Gastroesophageal sphincter (tissue), 4 donors: Measurements from ENCODE around the gene SZT2. TPM values are rescaled to one million over a fixed set of nuclear protein-coding genes. Genes with fewer than 3 reads are reported as not detected.

Experiments used
- ATAC-seq: fragments of 150-250 bp; one replicate; pipeline ENCODE4 v1.9.1; 2016; ENCODE audit warnings: mild to moderate bottlenecking, moderate library complexity
- H3K27ac ChIP-seq, 4 donors: fragments of 200-600 bp; sonication (generic) in 3 of 4; 1 replicate in 3 of 4; 2 replicates in 1 of 4; pipeline ENCODE4 v1.5.1; 2016 to 2019
- H3K27me3 ChIP-seq: fragments of 200-600 bp; sonication (generic); one replicate; pipeline ENCODE4 v1.5.1; 2019
- H3K36me3 ChIP-seq, 2 donors: fragments of 200-600 bp; sonication (generic); one replicate each; pipeline ENCODE4 v1.5.1; 2019; ENCODE audit warnings: control low read depth in 1 of 2
- H3K4me1 ChIP-seq, 3 donors: fragments of 200-600 bp; sonication (generic); 1 replicate in 2 of 3; 2 replicates in 1 of 3; pipeline ENCODE4 v1.5.1; 2016 to 2019; ENCODE audit warnings: control low read depth in 2 of 3
- H3K4me3 ChIP-seq, 2 donors: fragments of 200-600 bp; sonication (generic); one replicate each; pipeline ENCODE4 v1.5.1; 2019; ENCODE audit warnings: mild to moderate bottlenecking in 1 of 2, moderate library complexity in 1 of 2
- H3K9me3 ChIP-seq, 3 donors: fragments of 200-600 bp; sonication (generic); one replicate each; pipeline ENCODE4 v1.5.1; 2017 to 2019; ENCODE audit warnings: control low read depth in 2 of 3
- CTCF ChIP-seq, 4 experiments: fragments of 200-600 bp in 2 of 4; fragments of 450-650 bp in 2 of 4; sonication (generic) in 1 of 4; IDR thresholded peaks; one replicate each; pipeline ENCODE4 v1.5.1; 2017 to 2019; ENCODE audit warnings: antibody characterized with exemption in 4 of 4, mild to moderate bottlenecking in 2 of 4, moderate library complexity in 2 of 4
- EP300 ChIP-seq: sonication (generic); formaldehyde crosslinking; IDR thresholded peaks from one replicate; pipeline ENCODE4 v1.6.1; 2017; ENCODE audit warnings: antibody characterized with exemption, mild to moderate bottlenecking
- POLR2A ChIP-seq, 2 donors: fragments of 450-650 bp; IDR thresholded peaks; one replicate each; pipeline ENCODE4 v1.6.1; 2017; ENCODE audit warnings: antibody characterized with exemption in 2 of 2, mild to moderate bottlenecking in 2 of 2, moderate library complexity in 1 of 2
- POLR2AphosphoS5 ChIP-seq: sonication (generic); formaldehyde crosslinking; IDR thresholded peaks from one replicate; pipeline ENCODE4 v1.6.1; 2017; ENCODE audit warnings: antibody characterized with exemption
- WGBS, 2 donors: methylation state at CpG; one replicate each; pipeline ENCODE4 v1.1.5; 2018; ENCODE audit warnings: low coverage in 1 of 2; 5-methylcytosine and 5-hydroxymethylcytosine counted together
- total RNA-seq, 4 donors: library from RNA; depleted of rRNA; stranded (reverse); fragments of >200 nt; gene quantifications; one replicate each; pipeline ENCODE4 v1.1.0, GENCODE V29; 2016

The SZT2 gene
- total RNA-seq, 4 donors from 2014 or later, result 13.1 to 40.0 (median 35.1) TPM

DNA sequence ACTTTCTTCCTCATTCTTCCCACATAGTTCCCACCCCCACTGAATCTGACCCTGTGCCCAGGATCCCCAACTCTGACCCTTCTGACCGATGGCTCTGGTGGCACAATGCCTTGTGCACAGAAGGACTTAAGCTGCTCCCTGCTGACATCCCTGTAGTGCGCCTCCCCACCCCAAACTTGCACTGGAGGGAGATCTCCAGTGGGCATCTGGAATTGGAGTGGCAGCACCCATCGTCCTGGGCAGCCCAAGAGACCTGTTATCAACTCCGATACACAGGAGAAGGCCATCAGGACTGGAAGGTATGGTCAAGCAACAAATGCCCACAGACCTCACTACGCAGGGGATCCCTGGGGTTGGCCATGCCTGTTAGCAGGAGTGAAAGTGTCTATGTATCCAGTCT, 43.1 kb upstream of the SZT2 start:
- ATAC-seq, result no peak
- Histone ChIP-seq H3K9me3 (no peaks in the 10 kb centered on the region), H3K4me3 (no peak overlapping the region), H3K27me3 (no peaks in the 10 kb centered on the region), H3K4me1 (peaks cover 0 to 25% (median 0%) of the 10 kb centered on the region in 3 donors), H3K27ac (no peak overlapping the region), H3K36me3 (no peaks in the 10 kb centered on the region)
- TF ChIP-seq EP300 (no peak), POLR2AphosphoS5 (no peak), POLR2A (IDR thresholded peaks at IDR 0.05) (no peak), CTCF (IDR thresholded peaks at IDR 0.05) (no peak)
- 87 to 89% methylated on average over 3 to 5 of the region's 5 CpGs for WGBS, 2 donors

DNA sequence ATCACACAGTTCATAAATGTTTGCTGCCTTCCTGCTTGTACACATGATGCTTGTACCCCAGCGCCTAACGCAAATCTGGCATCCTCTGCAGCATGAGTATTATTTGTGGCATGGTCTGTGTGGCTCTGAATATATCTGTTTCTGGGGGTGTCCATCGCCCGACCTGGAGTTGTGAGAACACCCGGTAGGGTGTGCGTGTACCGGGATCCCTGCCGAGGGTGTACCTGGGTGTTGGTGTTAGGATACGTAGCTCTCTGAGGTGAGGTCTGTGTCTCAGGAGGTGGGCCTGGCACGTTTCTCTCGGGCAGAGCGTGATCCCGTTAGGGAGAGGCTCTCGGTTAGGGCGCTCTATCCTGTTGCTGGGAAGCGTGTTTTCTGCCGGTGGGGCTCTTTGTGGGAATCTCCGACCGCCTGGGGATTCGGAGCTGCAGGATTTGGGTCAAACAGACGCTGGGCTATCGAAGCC, 41.3 kb upstream of the SZT2 start:
- WGBS, 2 donors, result 29 to 41% methylated on average over 1 to 2 of the region's 22 CpGs
- Histone ChIP-seq H3K27me3 (no peaks in the 10 kb centered on the region), H3K27ac (peak overlapping the region; percentile 19 to 94 (median 89)), H3K4me3 (peak overlapping the region; percentile 16 to 62), H3K36me3 (no peaks in the 10 kb centered on the region), H3K4me1 (peaks cover 0 to 25% (median 0%) of the 10 kb centered on the region in 3 donors), H3K9me3 (no peaks in the 10 kb centered on the region)
- TF ChIP-seq POLR2AphosphoS5 (no peak), EP300 (no peak), POLR2A (IDR thresholded peaks at IDR 0.05) (no peak), CTCF (IDR thresholded peaks at IDR 0.05) (no peak)
- peak; percentile 23 for ATAC-seq

DNA sequence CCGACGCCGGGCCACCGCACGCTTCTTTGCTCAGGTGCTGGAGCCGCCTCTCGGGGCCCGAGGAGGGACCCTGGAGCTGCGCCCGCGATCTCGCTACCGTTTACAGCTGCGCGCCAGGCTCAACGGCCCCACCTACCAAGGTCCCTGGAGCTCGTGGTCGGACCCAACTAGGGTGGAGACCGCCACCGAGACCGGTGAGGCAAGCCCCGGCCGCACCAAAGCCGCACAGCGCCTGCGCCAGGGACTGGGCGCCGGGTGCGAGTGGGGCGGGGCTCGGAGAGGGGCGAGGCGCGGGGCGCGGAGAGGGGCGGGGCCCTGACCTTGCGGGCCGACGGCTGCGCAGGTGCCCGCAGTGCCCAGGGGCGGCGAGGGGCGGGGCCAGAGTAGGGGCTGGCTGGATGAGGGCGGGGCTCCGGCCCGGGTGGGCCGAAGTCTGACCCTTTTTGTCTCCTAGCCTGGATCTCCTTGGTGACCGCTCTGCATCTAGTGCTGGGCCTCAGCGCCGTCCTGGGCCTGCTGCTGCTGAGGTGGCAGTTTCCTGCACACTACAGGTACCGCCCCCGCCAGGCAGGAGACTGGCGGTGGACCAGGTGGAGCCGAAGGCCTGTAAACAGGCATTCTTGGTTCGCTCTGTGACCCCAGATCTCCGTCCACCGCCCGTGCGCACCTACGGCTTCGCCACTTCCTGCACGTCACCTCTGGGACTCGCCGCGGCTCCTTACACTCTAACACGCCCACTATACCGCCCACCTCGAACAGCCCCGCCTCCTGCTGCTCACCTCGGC, 40.7 kb upstream of the SZT2 start:
- Histone ChIP-seq H3K27ac (peak overlapping the region; percentile 19 to 94 (median 89)), H3K27me3 (no peaks in the 10 kb centered on the region), H3K4me1 (peaks cover 0 to 25% (median 0%) of the 10 kb centered on the region in 3 donors), H3K4me3 (peak overlapping the region; percentile 16 to 62), H3K36me3 (no peaks in the 10 kb centered on the region), H3K9me3 (no peaks in the 10 kb centered on the region)
- no peak for TF ChIP-seq CTCF (IDR thresholded peaks at IDR 0.05)
- no peak for TF ChIP-seq EP300
- peak; percentile 38 to 41 for TF ChIP-seq POLR2A (IDR thresholded peaks at IDR 0.05)
- TF ChIP-seq POLR2AphosphoS5, result peak; percentile 59
- peak; percentile 87 for ATAC-seq
- 0% methylated on average over 5 to 10 of the region's 72 CpGs for WGBS, 2 donors

DNA sequence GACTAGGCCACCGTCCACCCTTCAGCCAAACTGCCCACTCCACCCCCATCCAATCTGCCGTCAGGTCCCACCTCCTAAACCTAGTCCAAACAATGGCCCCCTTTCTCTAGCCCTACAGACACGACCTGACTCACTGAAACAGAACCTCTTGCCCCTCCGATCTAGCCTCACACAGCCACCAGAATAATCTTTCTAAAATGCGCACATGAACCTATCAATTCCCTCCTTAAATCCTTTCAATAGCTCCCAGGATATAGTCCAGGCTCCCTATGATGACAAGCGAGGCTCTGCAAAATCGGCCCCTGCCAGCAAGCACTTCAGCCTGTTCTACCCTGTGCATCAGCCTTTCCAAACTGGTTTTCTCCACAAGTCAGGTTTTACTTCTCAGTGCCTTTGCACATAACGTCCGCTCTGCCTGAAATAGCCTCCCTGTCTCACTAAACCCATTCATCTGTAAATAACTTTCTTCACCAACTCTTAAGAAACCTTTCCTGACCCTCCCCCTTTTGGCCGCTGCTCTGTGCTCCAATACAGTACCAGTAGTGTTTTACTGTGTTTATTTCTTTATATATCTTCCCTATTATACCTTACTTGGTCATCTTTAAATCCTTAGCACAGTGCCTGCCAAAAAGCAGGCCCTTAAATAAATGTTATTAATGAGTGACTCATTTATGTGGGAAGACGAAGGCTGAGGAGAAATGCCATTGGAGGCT, 39.9 kb upstream of the SZT2 start:
- TF ChIP-seq POLR2AphosphoS5, result peak; percentile 56
- no peak for TF ChIP-seq CTCF (IDR thresholded peaks at IDR 0.05)
- TF ChIP-seq POLR2A (IDR thresholded peaks at IDR 0.05), result no peak
- TF ChIP-seq EP300, result no peak
- peaks cover 0 to 25% (median 0%) of the 10 kb centered on the region in 3 donors for H3K4me1 ChIP-seq
- peak overlapping the region; percentile 39 to 94 (median 89) for H3K27ac ChIP-seq
- no peaks in the 10 kb centered on the region for H3K9me3 ChIP-seq
- no peaks in the 10 kb centered on the region for H3K36me3 ChIP-seq
- WGBS, 2 donors, result 25 to 30% methylated on average over 10 to 11 of the region's 11 CpGs
- H3K27me3 ChIP-seq, result no peaks in the 10 kb centered on the region
- peak overlapping the region; percentile 16 to 62 for H3K4me3 ChIP-seq
- peak; percentile 17 for ATAC-seq
